CD1c-positive myeloid dendritic cell (primary cell): ENCODE results near the gene VSX1.
A peak's percentile ranks its signal among the peaks of the same experiment; 100 is the strongest.

Experiments used
- DNase-seq: peaks from one replicate; pipeline ENCODE4 v3.0.0-alpha.2; 2016; ENCODE audit errors: extremely low spot score

Gene VSX1

DNA sequence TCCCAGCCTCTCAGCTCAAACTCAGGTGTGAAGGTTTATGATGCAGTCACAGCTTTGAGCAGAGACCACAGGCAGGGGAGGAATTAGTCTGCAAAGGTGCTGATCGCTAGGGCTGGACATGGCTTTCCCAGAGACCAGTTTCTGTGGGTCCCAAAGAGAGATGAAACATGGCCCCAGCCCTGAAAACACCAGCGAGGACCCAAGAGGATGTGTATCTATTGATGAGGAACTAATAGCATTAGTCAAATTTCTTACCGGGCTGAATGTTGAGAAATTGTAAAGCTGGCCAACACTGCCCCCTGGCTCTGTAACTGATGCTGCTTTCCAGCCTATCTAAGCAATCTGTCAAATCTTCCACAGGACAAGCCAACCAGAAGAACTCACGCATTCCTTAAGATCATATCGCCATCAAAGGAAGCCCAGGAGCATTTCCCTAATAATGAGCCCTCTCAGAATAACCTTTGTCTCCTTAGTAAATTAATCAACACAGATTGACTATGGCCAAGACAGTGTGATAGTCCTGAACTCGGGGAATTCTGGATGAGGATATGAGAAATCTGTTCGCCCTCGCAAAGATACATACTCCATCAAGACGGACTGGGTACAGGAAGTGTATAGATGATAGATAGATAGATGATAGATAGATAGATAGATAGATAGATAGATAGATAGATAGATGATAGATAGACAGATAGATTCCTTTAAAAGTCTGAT lies 16.2 kb downstream of the VSX1 start:
- DNase-seq, result peak; percentile 82

DNA sequence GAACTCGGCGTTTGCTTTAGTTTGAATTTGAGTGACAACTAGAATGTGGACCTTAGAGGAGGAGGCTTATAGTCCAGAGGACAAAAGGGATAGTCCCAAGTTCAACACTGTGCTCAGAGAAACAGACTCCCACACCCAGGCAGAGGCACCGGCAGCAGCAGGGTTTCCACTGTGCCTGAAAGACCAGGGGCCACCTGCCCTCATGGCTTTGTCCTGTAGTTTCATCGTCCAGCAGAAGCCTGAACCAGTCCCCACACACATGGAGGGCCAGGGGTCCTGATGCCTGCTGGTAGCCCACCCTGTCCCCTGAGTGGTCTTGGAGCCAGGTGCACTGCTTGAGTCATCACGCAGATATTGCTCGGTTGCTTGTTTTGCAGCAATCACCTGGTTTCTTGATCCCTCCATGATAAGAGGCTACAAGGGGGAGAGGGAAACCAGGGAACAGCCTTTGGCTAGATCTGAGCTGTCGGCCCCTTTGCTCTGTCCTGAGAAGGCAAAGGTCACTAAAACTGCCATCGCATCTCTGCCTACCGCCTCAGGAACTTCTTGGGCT lies 16.8 kb downstream of the VSX1 start:
- DNase-seq, result no peak

DNA sequence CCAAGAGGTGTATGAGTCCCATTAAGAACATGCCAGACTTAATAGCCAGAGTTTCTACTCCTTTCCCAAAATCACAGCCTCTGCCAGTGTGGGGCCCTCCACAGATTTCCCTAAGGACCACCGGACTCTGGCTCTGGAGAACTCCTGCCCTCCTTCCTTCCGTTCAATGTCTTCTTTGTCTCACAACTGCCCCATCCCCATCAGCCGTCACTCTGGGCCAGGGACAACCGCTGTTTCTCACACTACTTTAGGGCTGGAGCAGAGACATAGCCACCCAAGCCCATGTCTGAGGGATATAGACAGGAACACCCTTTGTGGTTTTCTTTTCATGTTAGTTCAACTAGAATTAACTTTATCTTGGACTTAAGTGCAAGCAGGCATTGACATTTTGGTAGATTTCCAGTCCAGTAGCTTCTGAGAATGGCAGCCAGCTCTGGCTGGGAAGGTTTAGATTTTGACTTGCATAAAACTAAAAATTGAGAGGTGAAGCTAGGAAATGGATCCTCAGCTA lies 17.3 kb downstream of the VSX1 start:
- no peak for DNase-seq

- DNase-seq, result no peak
These were observed 18.0 kb downstream of the VSX1 start for GRCh38 chr20:25063981-25064380.

DNA sequence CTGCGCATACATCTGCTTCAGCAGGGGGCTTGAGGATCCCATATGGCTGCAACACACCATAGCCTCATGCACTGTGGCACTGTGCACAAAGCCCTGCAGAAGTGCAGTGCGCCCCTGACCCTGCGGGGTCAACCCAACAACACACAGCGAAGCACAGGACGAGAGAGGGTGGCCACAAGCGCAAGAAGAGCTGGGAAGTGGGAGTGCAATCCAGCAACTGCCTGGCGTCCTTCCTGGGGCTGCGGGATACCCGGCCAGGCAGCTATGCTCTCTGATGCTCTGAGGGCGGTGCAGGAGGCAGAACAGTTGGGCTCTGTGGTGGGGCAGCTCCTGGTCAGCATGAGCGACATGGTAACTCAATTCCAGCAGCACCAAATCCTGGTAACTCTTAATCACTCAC lies 18.4 kb downstream of the VSX1 start:
- DNase-seq, result no peak

DNA sequence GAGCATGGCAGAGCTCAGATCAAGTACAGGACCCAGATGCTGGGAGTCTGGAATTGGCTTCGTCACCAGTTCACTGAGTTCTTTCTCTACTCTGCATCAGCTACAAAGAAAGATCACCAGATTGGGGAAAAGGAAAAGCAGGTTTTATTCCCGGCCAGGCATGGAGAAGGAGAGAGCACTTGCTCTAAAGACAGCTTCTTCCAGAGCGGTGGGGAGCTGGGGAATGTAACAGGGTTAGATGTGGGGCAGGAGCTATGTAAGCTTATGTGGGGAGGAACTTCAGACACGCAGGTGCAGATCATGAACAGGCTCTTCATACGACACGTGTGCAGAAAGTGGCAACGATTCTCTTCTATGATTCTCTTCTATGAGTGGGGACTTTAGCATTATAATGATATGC lies 19.1 kb downstream of the VSX1 start:
- no peak for DNase-seq

DNA sequence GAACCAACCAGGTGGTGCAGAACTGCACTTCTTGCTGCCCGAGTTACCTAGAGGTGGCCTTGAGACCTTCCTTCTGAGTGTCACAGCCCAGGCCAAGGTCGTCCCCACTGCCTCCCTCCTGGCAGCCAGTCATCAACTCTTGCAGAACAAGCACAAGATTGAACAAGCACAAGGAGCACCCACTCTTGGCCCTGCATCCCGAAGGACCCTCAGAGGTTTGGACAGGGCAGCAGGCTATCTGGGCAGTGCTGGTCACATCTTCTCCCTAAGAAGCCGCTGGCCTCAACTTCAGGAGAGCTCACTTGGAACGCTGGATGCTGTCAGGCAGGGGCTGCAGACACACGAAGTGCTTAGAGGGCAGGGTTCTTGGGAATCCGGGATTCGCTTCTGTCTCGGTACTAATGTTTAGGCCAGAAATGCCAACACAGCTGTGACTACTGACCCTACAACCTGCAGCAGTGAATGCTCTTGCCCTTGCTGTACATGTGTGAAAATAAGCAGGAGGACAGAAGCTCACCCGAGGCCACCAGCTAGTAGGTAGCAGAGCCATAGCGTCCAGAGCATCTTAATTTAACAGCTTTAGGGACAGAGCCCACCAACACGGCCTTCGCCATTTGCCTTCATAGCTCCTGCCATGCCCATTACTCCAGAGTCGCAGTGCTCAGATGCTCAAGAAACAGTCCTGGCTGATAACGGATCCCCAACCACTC lies 20.0 kb downstream of the VSX1 start:
- no peak for DNase-seq

DNA sequence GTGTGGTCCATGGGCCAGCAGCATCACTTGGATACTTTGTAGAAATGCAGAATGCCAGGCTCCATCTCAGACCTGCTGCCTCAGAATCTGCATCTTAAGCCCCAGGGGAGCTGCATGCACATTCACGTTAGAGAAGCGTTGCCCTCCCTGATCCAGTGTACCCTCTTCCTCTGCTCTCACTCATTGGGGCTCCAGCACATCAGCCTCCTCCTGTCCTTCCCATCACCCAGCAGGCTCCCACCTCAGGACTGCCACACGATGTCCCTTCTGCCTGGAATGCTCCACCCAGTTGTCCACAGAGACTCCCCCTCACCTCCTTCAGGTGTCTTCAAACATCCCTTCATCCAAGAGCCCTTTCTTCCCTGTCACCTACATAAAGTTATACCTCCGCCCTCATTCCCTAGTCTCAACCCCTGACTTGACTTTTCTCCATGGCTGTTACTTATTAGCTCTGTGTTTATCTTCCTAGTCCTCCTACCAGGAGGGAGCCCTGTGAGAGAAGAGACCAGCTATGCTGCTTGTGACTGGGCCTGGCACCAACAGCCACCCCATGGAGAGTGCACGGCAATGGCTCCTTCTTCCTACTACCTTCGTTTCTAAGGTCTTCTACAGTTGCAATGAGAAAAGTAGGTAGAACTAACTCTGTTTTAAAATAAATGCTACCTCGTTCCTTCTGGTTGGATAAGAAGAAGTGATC lies 20.7 kb downstream of the VSX1 start:
- no peak for DNase-seq

GRCh38 chr20:25059866-25060465 lies 22.0 kb downstream of the VSX1 start:
- no peak for DNase-seq

DNA sequence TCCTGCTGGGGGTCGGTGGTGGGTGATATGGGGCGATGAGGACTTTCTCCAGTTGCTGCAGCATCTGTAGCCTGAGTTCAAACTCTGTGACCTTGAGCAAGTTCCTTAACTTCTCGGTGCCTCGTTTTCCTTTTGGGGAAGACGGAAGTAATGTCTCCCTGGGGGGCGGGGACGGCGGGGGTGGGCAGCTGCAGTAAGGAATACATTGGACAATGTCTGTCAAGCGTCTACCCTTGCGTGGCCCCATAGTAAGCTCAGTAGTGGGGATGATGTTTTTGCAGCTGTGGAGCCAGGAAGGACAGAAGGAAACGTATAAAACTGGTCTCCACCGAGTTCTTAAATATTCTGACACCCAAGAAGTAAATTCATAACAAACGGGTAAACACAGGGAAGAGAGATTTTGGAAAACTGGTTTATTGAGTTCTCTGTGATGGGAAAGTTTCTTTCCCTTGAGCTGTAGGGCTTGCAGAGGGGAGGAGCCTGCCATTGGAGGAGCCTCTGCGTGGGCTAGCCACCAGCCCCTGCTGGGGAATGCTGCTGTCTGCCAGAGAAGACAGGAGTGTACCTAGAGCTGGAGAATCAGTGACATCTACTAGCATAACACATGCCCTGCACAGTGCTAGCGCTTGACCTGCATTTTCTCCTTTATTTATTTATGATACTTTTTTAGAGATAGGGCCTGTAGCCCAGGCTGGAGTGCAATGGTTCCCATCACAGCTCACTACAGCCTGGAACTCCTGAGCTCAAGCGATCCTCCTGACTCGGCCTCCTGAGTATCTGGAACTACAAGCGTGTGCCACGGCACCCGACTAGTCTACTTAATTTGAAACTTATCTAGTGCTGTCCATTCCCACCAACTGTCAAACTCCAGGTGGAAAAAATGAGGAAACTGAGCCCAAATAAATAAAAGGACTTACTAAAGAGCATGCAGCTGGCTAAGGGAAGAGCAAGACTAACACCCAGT lies 22.8 kb downstream of the VSX1 start:
- DNase-seq, result peak; percentile 38

DNA sequence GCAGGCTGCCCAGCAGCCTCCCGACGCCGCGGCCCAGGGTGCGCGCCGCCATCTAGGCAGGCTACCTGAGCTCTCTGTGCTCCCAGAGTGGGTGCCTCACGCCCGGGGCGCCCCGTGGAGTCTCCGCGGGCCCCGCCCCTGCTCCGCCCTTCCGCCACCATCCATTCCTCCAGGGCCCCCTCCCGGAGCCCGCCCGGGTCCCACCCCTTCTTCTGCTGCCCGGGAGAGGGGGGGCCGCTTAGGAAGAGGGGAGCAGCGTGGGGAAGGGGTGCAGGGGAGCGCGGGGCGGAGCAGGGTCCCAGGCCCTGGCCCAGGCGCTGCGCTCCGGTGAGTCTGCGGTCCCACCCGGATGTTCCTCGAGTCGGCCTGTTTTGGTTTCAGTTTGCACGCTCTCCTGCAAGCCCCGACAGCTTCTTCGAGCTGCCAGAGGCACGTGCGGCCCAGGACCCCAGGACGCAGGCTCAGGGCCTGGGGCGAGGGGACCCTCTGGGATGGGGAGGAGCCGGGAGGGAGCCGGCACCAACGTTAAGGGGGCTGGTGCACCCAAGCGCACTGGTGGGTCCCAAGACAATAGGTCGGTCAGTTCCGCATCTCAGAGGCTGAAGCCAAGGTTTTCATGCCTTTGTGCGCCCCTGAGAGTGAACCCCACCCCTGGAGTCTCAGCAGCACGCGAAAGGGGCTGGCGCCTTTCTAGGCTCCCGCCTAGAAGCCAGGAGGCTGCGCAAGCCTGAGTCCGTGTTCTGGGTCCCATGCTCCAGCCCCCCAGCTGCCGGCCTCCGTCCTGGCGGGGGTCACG lies 23.7 kb downstream of the VSX1 start, which contains the start of gene ACSS1:
TSS of gene ACSS1 (minus strand) at position 89 of the 796 bp plus-strand sequence. CDS start at position 52, 37 bp downstream.
- DNase-seq, result peak; percentile 65

- peak; percentile 77 for DNase-seq
These were observed 24.5 kb downstream of the VSX1 start for GRCh38 chr20:25057234-25058050.

DNA sequence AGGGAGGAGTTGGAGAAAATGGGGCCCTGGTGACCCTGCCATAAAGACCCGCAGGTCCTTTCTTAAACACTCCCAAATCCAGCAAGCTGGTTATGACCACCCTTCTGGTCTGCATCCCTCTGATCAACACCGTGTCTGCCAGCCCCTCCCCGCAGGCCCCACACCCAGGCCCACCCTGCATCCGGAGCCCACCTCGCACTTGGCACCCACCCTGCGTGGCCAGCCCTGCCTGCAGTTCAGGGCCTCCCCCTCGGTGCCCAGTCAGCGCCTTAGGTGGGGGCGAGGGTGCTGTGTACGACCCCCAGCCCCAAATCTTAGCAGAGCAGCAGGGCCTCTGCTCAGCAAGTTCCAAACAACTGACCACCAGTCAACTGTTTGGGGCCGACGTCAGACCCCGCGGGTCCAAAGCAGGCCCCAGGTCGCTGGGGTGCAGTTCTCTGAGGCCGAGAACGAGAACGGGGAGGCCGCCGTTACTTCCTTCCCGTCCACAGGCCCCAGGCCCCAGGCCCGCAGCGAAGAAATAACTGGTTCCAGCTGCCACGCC lies 25.2 kb downstream of the VSX1 start:
- DNase-seq, result no peak

DNA sequence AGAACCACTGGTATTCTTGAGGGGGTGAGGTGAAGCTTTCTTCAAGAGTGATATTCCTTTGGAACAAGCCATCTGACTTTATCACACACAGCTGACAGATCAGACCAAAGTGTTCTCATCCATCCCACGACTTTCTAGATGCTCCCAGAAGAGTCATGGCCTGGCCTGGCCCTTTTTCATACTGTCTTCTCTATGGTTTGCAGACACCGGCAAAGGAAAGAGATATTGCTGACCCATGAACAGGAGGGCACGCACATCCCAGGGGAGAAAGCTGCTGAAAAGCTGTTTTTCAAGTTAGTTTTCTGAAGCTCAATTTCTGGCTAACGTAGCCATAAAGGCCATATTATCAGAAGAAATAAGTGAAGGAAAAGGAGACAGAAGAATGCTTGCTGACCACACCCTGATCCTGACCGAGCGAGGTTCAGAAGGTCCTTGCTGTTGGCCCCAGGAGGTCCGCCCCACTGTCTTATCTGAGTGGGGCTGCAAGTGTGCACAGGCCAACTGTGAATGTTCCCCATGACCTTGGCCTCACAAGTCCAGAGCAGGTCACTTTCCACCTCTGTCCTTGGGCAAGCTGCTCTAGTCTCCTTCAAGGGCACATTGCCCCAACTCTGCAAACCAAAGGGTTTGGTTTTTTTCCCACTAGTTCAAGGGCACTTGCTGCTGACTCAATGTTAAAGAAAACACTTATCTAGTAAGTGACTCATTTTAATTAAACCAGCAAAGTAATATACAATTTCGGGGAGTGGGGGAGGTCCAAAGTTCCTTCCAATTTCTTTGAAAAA lies 26.0 kb downstream of the VSX1 start:
- no peak for DNase-seq

DNA sequence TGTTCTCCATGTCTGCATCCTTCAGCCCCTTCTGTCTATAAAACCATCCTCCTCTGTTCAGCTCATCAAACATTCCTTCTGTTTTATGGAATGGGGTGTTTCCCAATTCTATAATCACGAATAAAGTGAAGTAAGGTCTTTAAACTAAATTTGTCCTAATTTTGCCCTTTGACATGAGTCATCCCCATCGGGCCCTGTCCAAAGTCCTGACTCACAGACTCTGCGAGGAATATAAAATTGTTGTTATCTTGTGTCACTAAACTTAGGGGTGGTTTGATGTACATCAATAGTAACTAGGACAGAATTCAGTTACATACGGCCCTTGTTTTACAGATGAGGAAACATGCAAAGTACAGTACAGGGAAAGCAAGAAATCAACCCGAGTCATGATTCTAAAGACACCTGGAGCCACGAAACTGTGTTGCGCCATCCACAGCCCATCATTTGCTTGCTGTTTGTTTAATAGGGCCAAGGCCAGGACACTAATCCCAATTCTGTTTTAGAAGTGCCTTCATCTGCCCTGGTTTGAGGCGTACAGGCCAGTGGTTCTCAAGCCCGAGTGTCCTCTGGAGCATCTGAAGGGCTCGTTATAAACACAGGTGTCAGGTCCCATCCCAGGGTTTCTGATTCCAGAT lies 26.8 kb downstream of the VSX1 start:
- DNase-seq, result no peak

DNA sequence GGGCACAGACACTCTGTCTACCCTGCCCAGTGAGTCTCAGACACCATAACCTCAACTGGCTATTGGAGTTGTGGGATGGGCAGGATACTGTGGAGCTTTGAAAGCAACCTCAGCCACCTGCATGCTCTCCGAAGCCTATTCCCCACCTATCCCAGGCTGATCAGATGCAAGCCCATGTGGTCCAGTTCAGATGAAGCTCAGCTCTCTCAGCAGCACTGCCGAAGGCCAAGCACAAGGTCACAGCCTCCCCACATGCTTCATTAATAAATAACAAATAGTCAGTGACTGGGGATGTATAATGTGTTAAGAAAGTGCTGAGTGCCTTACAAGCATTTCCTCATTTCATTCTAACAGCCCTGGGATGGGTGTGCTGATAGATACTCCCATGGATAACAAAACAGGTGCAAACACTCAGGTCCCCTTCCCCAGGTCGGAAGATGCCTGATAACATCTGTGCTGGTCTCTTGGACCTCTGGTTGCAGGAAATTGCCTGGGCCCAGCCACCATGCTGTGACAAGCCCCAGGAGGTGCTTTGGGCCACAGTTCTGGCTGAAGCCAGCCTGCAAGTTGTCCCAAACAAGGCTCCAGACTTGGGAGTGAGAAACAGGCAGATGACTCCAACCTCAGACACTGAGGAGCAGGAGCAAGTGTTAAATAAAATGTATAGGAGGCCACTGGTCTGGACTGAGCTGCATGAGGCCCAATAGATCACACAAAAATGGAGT lies 27.7 kb downstream of the VSX1 start:
- DNase-seq, result no peak
